NCI-H146 (cell line): ENCODE results near the gene KHDC1L.
A peak's percentile ranks its signal among the peaks of the same experiment; 100 is the strongest.
"Not testable (repeated sequence)": the region's sequence is repeated elsewhere in the genome, so short reads cannot be mapped to it uniquely, and the experiment has no call there.

Experiments
- DNase-seq: peaks from one replicate; lab custom pipeline; 2025; lab: John Stamatoyannopoulos, UW

Gene KHDC1L

DNA sequence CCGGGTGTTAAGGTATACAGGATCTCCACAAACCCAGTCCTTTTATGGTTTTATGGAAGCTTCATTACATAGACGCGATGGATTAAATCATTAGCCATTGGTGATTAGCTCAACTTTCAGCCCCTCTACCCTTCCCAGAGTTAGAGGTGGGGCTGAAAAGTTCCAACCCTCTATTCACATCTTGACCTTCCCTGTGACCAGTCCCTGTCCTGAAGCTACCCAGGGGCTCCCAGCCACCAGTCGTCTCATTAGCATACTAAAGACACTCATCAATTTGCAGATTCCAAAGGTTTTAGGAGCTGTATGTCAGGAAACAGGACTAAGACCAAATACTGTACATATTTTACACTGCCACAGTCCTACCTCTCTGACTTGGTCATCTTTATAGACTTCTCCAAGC, 21.0 kb downstream of the KHDC1L start:
- DNase-seq, result no peak

- DNase-seq, result no peak
Observed at GRCh38 chr6:73203098-73203497, 22.2 kb downstream of the KHDC1L start.

- no peak for DNase-seq
Observed at GRCh38 chr6:73200735-73201134, 24.6 kb downstream of the KHDC1L start.

DNA sequence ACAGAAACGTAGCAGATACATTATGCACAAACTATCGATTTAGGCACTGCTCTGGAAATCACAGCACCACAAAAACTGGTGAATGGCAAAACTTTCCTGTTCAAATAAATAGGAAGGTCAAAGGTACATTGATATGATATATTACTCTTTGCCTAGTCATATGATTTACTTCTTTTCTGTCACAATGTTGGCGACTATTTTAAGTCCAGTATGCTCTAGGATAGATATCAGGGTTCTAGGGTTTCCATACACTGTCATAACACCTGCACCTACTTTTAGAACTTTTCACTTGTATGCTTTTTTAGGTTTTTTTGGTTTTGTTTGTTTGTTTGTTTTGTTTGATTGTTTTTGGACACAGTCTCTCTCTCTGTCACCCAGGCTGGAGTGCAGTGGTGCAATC, 25.0 kb downstream of the KHDC1L start:
- no peak for DNase-seq

GRCh38 chr6:73194744-73195143, 30.6 kb downstream of the KHDC1L start:
- no peak for DNase-seq

DNA sequence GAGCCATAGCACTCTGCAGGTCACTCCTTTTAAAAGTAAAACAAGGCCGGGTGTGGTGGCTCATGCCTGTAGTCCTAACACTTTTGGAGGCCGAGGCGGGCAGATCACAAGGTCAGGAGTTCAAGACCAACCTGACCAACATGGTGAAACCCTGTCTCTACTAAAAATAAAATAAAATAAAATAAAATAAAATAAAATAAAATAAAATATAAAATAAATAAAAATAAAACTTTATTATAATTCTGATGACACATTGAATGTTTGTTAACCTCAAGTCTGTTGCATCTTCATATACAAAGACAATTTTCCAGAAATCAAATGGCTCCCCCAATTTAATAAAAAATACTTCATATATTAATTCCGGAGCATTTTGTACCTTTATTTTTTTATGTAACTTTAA, 32.0 kb downstream of the KHDC1L start:
- DNase-seq, result not testable (repeated sequence)

GRCh38 chr6:73182021-73182607, 43.2 kb downstream of the KHDC1L start:
- no peak for DNase-seq

DNA sequence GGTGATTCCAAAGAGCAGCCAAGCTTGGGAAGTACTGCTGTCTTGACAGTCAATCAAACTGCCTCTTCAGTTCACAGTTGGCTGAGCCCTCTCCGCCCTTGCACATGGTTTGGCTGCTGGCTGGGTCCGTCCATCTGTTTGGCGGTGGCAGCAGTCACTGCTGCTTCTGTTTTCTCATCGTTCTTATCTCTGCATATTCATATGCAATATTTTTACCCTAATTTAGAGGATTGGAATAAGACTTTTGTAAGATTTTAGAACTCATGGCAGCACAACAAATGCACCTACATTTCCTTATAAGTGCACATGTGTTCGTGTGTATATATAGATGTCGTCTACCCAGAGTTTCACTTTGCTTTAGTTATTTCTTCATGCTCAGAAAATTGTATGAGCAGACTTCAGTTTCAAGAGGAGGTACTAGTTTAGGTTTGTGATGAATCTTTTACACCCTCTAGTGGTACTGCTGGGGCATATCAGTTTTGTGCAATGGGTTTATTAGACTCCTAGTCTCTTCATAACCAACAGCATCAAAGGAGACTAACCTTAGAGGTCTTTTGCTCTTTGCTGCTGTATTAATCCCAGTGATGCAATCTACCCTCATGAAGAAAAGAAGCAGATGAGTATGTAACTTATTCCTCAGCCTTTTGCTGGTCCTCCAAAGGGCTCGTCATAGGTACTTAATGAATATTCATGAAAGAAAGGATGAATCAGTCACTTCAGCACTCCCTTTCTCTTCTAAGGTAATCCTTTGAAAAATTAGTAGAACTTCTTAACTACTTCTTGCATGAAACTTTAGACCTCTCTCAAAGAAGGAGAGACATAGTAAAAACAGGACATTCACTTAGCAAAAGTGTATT, 44.3 kb downstream of the KHDC1L start:
- peak; percentile 9 for DNase-seq

- no peak for DNase-seq
Observed at GRCh38 chr6:73180076-73180738, 45.1 kb downstream of the KHDC1L start.

DNA sequence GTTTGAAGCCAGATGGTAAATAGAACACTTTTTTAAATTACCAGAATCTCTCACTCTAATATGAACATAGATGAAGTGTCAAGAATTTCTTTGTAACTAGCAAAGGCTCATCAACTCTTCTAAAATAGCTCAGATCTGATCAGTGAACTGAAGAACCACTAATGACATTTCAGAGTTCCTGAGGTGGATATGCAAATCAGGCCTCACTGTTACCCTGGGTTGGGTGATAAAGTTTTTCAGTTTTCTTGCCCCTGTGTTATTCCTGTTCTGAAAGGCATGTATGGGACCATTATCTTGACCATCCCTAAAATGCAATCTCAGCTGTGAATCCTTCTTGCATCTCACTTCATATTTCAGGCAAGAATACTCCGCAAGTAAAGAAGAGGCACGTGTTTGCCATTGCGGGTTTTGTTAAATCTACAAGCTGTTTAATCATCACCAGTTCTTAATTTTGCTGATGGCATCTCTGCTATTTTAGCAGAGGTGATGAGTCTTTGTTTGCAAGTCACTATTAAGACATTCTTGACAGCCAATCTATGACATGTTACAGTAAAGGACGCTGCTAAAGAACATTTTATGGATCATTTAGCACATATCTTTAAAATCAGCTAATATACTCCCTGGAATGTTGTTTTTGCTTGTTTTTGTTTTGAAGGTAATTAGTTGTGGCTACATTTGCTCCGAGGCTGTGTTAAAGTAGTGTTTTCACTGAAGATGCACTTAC, 47.9 kb downstream of the KHDC1L start:
- no peak for DNase-seq

DNA sequence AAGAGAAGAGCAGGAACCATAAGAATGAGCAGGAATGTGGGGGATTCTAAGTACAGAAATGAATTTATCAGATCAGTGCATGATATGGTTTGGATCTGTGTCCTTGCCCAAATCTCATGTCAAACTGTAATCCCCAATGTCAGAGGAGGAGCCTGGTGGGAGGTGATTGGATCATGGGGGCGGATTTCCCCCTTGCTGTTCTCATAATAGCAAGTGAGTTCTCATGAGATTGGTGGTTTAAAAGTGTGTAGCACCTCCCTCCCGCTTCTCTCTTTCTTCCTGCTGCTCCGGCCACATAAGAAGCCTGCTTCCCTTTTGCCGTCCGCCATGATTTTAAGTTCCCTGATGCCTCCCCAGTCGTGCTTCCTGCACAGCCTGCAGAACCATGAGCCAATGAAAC, 49.2 kb downstream of the KHDC1L start:
- no peak for DNase-seq

DNA sequence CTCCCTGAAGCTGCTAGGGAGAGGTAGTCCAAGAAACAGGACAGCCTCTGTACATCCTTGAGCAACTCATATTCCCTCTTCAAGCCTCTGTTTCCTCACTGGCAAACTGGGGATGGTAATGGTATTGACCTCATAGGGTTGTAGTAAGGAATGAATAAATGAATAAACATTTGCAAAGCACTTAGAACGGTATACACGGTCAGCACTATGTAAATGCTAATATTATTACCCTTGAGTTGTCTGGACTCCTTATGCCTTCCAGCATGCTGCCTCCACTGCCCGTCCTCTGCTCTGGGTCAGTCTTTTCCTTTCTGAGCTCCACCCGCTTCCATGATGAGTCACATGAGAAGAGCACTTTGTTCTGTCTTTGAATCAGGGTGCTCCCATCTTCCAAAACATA, 50.6 kb downstream of the KHDC1L start:
- DNase-seq, result no peak
